22Rv1 (cell line): Measurements from ENCODE around the gene WWOX.
"Not testable (repeated sequence)": the region's sequence is repeated elsewhere in the genome, so short reads cannot be mapped to it uniquely, and the experiment has no call there.

Experiments
- ZFX ChIP-seq: fragments of 450-650 bp; IDR thresholded peaks from 2 replicates; pipeline ENCODE4 v1.6.1; 2017; ENCODE audit warnings: antibody characterized with exemption, borderline replicate concordance
- TF ChIP-seq, protein P1 (sequence below): fragments of 450-650 bp; IDR thresholded peaks from 2 replicates; pipeline ENCODE4 v1.5.1; 2017; ENCODE audit warnings: mild to moderate bottlenecking

DNA sequence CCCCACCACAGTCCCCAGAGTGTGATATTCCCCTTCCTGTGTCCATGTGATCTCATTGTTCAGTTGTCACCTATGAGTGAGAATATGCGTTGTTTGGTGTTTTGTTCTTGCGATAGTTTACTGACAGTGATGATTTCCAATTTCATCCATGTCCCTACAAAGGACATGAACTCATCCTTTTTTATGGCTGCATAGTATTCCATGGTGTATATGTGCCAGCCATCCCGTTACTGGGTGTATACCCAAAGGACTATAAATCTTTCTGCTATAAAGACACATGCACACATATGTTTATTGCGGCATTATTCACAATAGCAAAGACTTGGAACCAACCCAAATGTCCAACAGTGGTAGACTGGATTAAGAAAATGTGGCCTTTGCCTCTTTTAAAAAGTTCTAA, 952.7 kb downstream of the WWOX start:
- TF ChIP-seq, protein P1, sequence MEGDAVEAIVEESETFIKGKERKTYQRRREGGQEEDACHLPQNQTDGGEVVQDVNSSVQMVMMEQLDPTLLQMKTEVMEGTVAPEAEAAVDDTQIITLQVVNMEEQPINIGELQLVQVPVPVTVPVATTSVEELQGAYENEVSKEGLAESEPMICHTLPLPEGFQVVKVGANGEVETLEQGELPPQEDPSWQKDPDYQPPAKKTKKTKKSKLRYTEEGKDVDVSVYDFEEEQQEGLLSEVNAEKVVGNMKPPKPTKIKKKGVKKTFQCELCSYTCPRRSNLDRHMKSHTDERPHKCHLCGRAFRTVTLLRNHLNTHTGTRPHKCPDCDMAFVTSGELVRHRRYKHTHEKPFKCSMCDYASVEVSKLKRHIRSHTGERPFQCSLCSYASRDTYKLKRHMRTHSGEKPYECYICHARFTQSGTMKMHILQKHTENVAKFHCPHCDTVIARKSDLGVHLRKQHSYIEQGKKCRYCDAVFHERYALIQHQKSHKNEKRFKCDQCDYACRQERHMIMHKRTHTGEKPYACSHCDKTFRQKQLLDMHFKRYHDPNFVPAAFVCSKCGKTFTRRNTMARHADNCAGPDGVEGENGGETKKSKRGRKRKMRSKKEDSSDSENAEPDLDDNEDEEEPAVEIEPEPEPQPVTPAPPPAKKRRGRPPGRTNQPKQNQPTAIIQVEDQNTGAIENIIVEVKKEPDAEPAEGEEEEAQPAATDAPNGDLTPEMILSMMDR, result not testable (repeated sequence)
- not testable (repeated sequence) for TF ChIP-seq ZFX
